OCI-M2 (cell line): ENCODE results near the gene TNXB.
"Not testable (repeated sequence)": the region's sequence is repeated elsewhere in the genome, so short reads cannot be mapped to it uniquely, and the experiment has no call there.

Experiments used
- DNase-seq: peaks from one replicate; lab custom pipeline; 2025; ENCODE audit not compliant: unreplicated experiment; lab: John Stamatoyannopoulos, UW

TNXB gene

GRCh38 chr6:32043589-32044380 lies 65.4 kb downstream of the TNXB start:
- not testable (repeated sequence) for DNase-seq

GRCh38 chr6:32042276-32042675 lies 66.9 kb downstream of the TNXB start:
- DNase-seq = not testable (repeated sequence)

- not testable (repeated sequence) for DNase-seq
These were observed 67.8 kb downstream of the TNXB start for GRCh38 chr6:32041385-32041784.

- DNase-seq = not testable (repeated sequence)
These were observed 68.2 kb downstream of the TNXB start for GRCh38 chr6:32041050-32041321.

- DNase-seq = not testable (repeated sequence)
These were observed 68.7 kb downstream of the TNXB start for GRCh38 chr6:32040299-32041049.

- not testable (repeated sequence) for DNase-seq
These were observed 69.5 kb downstream of the TNXB start for GRCh38 chr6:32039321-32040274.

- DNase-seq = not testable (repeated sequence)
These were observed 70.3 kb downstream of the TNXB start for GRCh38 chr6:32038878-32039277.

GRCh38 chr6:32037598-32038524 lies 71.3 kb downstream of the TNXB start, which contains the start of gene CYP21A2:
TSS of gene CYP21A2 (plus strand) at chr6:32038415. CDS start at chr6:32038423, 8 bp downstream.
- DNase-seq = not testable (repeated sequence)

- not testable (repeated sequence) for DNase-seq
These were observed 72.0 kb downstream of the TNXB start for GRCh38 chr6:32037136-32037535.

GRCh38 chr6:32035283-32036013 lies 73.7 kb downstream of the TNXB start:
- DNase-seq = not testable (repeated sequence)

GRCh38 chr6:32029553-32029952 lies 79.6 kb downstream of the TNXB start:
- DNase-seq = not testable (repeated sequence)

- not testable (repeated sequence) for DNase-seq
These were observed 80.5 kb downstream of the TNXB start for GRCh38 chr6:32028631-32029030.

GRCh38 chr6:32022100-32022499 lies 87.0 kb downstream of the TNXB start:
- DNase-seq = not testable (repeated sequence)

- not testable (repeated sequence) for DNase-seq
These were observed 94.6 kb downstream of the TNXB start, which contains the start of gene C4B for GRCh38 chr6:32014547-32014946. TSS of gene C4B (plus strand) at chr6:32014795. CDS start at chr6:32014846, 51 bp downstream.

- DNase-seq = not testable (repeated sequence)
These were observed 95.4 kb downstream of the TNXB start for GRCh38 chr6:32013738-32014137.

- DNase-seq = not testable (repeated sequence)
These were observed 96.1 kb downstream of the TNXB start for GRCh38 chr6:32012941-32013617.

GRCh38 chr6:32010856-32011530 lies 98.1 kb downstream of the TNXB start:
- not testable (repeated sequence) for DNase-seq

GRCh38 chr6:32009537-32009936 lies 99.6 kb downstream of the TNXB start:
- not testable (repeated sequence) for DNase-seq
